CD4-positive, alpha-beta T cell treated with Interferon alpha-2 for 1 hour (primary cell): ENCODE data around the gene BEST2.
A peak's percentile ranks its signal among the peaks of the same experiment; 100 is the strongest.

Source experiments
- DNase-seq, 2 donors: peaks; one replicate each; pipeline ENCODE4 v3.0.0-alpha.2; 2020 to 2022

The BEST2 gene

GRCh38 chr19:12731337-12731736 lies 20.3 kb upstream of the BEST2 start:
- DNase-seq = no peak

GRCh38 chr19:12733369-12734214 lies 18.0 kb upstream of the BEST2 start:
- peak; percentile 42 to 61 for DNase-seq

DNA sequence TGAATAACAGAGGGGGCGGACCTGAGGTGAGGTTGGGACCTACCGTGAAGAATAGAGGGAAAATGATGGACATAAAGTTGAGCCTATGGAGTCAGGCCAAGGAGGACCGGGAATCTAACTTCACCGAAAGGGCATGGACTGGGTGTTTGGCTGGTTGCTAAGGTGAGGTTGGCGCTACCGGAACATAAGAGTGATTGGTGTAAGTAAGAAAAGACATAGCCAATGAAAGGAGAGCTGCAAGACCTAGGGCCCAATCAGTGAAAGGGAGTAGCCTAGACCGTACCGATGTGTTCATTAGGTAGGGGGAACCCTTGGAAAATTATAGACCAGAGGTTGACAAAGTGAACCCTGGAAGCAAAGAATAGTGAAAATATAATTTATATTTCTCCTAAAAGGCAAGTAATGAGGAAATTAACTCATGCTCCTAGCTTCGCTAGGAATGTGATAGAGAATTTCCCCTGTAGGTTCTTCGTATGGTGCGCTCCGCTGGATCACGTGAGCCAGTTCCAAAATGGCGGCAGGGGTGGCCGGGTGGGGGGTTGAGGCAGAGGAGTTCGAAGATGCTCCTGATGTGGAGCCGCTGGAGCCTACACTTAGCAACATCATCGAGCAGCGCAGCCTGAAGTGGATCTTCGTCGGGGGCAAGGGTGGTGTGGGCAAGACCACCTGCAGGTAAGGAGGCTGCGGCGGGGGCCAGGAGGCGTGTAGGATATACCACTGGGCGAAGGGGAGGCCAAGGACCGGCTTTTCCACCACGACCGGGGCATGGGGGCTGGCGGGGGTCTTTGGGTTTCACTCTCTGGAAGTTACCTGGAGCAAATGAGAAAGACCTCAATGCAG lies 14.4 kb upstream of the BEST2 start, which contains the start of gene GET3:
Gene GET3, plus strand, starts transcription at position 503 of the 840 bp plus-strand sequence. Its CDS starts 9 bp downstream, at position 512.
- peak; percentile 86 to 91 for DNase-seq

GRCh38 chr19:12737835-12738351 lies 13.7 kb upstream of the BEST2 start:
- no peak for DNase-seq

- DNase-seq = no peak
Measured at GRCh38 chr19:12745166-12745897, 6.3 kb upstream of the BEST2 start.

GRCh38 chr19:12748489-12748888 lies 3.1 kb upstream of the BEST2 start:
- DNase-seq = no peak

GRCh38 chr19:12749938-12750521 lies 1.6 kb upstream of the BEST2 start:
- DNase-seq = no peak

- no peak for DNase-seq
Measured at GRCh38 chr19:12750851-12751250, 740 bp upstream of the BEST2 start.

GRCh38 chr19:12752056-12752781 lies 628 bp downstream of the BEST2 start:
- no peak for DNase-seq

- no peak for DNase-seq
Measured at GRCh38 chr19:12754465-12755196, 3.0 kb downstream of the BEST2 start.

- DNase-seq = no peak
Measured at GRCh38 chr19:12756150-12756883, 4.7 kb downstream of the BEST2 start.

- DNase-seq = peak; percentile 67 to 70
Measured at GRCh38 chr19:12757544-12758274, 6.1 kb downstream of the BEST2 start.

DNA sequence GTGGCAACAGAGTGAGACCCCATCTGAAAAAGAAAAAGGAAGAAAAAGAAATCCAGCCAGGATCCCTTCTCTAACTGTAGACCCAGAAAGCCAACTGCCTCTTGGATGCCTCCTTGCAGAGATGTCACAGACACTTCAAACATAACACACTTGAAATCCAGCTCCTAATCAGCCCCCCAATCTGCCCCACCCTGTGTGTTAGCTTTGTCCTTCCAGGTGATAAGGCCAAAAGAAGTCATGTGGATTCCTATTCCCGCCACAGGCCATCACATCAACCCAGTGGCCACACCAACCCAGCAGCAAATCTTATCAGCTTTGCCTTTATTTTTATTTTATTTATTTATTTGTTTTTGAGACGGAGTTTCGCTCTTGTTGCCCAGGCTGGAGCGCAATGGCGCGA lies 8.1 kb downstream of the BEST2 start:
- DNase-seq = no peak

- DNase-seq = no peak
Measured at GRCh38 chr19:12763100-12763499, 11.5 kb downstream of the BEST2 start.

DNA sequence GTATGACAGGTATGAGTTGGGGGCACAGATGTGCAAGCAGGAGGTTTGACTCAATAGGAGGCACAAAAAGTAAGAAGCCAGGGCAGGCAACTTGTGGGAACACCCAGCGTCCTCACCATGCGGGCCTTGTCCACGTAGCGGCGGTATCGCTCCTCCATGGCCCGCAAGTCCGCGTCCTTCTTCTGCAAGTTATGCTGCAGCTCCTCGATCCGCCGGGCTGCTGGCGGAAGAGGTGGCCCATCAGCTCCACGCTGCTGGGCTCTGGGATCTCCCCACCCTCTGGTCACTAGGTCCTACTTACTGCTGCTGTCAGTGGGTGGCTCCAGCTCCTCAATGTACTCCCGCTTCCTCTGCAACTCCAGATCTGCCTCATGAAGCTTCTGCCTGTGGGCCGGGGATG lies 13.1 kb downstream of the BEST2 start:
- no peak for DNase-seq

DNA sequence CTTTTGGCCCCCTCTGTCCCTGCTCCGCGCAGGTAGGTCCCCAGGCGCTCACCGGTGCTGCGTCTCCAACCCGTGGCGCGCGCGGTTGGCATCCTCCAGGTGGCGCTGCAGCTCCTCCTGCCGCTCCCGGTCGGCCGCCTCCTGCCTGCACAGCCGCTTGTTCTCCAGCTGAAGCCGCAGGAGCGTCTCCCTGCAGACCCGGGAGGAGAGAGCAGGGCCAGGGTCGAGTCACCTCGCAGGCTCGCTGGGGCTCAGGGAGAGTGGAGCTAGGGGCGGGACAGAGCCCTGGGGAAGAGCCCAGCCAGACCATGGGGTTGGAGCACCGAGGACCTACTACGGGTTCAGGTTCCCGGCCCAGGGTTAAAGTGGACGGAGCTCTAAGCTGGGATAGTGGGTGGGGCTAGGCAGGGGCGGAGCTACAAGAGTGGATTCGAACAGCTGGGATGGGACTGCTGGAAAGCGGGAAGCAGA lies 14.5 kb downstream of the BEST2 start:
- peak; percentile 81 to 85 for DNase-seq

DNA sequence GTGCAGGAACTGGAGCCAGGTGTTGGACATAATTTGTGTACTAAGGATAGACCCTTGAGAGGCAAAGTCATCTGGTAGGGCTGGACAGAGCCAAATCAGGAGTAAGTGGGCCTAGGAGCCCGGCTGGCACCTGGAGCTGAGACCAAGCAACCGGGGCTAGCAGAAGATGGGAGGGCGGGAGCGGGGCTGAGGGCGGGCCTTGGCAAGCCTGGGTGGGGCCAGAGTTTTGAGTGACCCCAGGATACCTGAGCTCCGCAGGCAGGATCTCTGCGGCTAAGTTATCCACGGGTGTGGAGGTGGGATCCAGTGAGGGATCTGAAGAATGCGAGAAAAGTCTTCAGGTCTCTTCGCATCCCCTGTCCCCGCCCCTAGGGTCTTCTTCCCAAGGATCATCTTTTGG lies 15.6 kb downstream of the BEST2 start:
- no peak for DNase-seq

GRCh38 chr19:12767666-12768065 lies 16.1 kb downstream of the BEST2 start:
- no peak for DNase-seq

- DNase-seq = peak; percentile 70 to 81
Measured at GRCh38 chr19:12769689-12770088, 18.1 kb downstream of the BEST2 start.
